Measurements from ENCODE around the gene SELENOI. TPM values are rescaled to one million over a fixed set of nuclear protein-coding genes. Genes with fewer than 3 reads are reported as not detected.
A peak's percentile ranks its signal among the peaks of the same experiment; 100 is the strongest.
"Not testable (repeated sequence)": the region's sequence is repeated elsewhere in the genome, so short reads cannot be mapped to it uniquely, and the experiment has no call there.

The SELENOI gene
- total and polyA plus RNA-seq, 8 donors: 0.92 to 60.8 (median 4.5) TPM

DNA sequence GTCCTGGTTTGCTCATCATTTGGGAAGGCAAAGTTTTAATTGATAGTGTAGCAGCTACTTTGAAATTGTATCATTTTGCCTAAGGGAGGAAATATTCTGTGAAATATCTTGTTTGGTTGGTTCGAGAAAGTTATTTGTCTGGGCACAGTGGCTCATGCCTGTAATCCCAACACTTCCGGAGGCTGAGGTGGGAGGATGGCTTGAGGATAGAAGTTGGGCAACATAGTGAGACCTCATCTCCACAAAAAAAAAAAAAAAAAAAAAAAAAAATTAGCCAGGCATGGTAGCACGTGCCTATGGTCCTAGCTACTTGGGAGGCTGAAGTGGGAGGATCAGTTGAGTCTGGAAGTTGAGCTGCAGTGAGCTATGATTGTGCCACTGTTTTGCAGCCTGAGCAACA is 3.7 kb downstream of the SELENOI start:
- Histone ChIP-seq H3K27me3 (no peaks in the 10 kb centered on the region), H3K27ac (no peak overlapping the region), H3K4me3 (no peak overlapping the region), H3K36me3 (no peaks in the 10 kb centered on the region), H3K9me3 (no peaks in the 10 kb centered on the region), H3K4me1 (peaks cover 10 to 32% (median 19%) of the 10 kb centered on the region in 4 donors)
- intact Hi-C loops (cut with DNase I; ENCODE audit: low total_unique reads): no loop called here
- no peak for DNase-seq
- no peak for TF ChIP-seq POLR2AphosphoS5 (IDR thresholded peaks at IDR 0.05)
- TF ChIP-seq, protein P1, sequence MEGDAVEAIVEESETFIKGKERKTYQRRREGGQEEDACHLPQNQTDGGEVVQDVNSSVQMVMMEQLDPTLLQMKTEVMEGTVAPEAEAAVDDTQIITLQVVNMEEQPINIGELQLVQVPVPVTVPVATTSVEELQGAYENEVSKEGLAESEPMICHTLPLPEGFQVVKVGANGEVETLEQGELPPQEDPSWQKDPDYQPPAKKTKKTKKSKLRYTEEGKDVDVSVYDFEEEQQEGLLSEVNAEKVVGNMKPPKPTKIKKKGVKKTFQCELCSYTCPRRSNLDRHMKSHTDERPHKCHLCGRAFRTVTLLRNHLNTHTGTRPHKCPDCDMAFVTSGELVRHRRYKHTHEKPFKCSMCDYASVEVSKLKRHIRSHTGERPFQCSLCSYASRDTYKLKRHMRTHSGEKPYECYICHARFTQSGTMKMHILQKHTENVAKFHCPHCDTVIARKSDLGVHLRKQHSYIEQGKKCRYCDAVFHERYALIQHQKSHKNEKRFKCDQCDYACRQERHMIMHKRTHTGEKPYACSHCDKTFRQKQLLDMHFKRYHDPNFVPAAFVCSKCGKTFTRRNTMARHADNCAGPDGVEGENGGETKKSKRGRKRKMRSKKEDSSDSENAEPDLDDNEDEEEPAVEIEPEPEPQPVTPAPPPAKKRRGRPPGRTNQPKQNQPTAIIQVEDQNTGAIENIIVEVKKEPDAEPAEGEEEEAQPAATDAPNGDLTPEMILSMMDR (IDR thresholded peaks at IDR 0.05): no peak
- no peak for TF ChIP-seq POLR2A (IDR thresholded peaks at IDR 0.05)
- no peak for TF ChIP-seq EP300 (IDR thresholded peaks at IDR 0.05)
- WGBS, 5 donors: 85 to 99% (median 94%) methylated on average over 3 of the region's 3 CpGs

DNA sequence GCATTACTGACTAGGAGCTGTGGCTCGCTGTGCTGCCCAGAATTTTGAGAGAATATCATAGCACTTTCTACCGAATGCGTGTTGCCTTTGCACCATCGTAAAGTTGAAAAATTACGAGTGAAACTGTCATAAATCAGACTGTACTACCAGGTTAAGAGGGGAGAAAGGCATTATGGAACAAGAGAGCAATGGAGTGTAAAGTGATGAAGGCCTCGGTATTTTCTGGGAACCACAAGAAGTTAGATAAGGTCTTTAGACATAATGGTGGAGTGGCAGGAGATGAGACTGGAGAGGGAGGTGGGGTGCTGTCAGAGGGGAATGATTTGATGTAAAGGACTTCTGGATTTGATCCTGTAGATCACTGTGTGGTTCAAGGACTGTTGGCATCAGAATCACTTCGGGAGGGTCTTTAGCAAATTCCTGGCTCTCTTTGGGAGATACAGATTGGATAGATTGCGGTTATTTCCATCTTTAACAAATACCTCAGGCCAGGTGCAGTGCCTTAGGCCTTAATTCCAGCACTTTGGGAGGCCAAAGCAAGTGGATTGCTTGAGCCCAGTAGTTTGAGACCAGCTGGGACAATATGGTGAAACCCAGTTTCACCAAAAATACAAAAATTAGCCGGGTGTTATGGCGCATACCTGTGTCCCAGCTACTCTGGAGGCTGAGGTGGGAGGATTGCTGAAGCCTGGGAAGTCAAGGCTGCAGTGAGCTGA is 5.6 kb downstream of the SELENOI start:
- H3K27me3 ChIP-seq: no peaks in the 10 kb centered on the region
- peaks cover 8 to 40% (median 22%) of the 10 kb centered on the region in 4 donors for H3K4me1 ChIP-seq
- H3K36me3 ChIP-seq: no peaks in the 10 kb centered on the region
- H3K9me3 ChIP-seq: no peaks in the 10 kb centered on the region
- H3K27ac ChIP-seq: no peak overlapping the region
- intact Hi-C loops (cut with DNase I; ENCODE audit: low total_unique reads): no loop called here
- no peak for TF ChIP-seq POLR2A (IDR thresholded peaks at IDR 0.05)
- no peak for TF ChIP-seq POLR2AphosphoS5 (IDR thresholded peaks at IDR 0.05)
- TF ChIP-seq, protein P1 (IDR thresholded peaks at IDR 0.05): no peak
- no peak for TF ChIP-seq EP300 (IDR thresholded peaks at IDR 0.05)
- H3K4me3 ChIP-seq: no peak overlapping the region
- no peak for DNase-seq
- 95 to 97% (median 97%) methylated on average over 10 of the region's 10 CpGs for WGBS, 5 donors

DNA sequence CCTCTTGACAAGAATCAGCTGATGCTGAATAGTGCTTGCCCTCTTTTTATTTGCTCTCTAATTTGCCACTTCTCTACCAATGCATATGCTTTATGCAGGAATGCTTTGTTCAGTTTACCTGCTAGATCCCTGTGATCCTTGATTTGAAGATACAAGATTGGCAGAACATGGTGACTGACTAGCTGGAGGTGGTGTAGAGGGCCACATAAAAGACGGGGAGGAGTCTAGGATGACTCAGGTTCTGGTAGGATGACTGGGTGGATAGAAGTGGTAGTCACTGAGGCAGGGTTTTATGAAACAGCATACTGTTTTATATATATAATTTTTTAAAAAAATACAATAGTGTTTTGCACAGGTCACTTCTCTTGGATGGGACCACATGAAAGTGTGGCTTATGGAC is 6.9 kb downstream of the SELENOI start:
- DNase-seq: no peak
- WGBS, 5 donors: 78 to 97% (median 89%) methylated on average over 1 of the region's 1 CpG
- intact Hi-C loops (cut with DNase I; ENCODE audit: low total_unique reads): no loop called here

DNA sequence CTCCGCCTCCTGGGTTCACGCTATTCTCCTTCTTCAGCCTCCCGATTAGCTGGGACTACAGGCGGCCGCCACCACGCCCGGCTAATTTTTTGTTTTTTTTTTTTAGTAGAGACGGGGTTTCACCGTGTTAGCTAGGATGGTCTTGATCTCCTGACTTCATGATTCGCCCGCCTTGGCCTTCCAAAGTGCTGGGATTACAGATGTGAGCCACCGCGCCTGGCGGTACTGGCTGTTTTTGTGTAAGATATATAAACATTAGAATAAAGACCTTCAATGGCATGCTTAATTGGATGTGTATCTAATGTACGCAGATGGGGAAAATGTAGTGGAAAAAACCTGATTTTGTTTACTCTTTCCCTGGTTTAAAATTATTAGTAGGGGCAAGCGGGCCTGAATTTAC is 8.5 kb downstream of the SELENOI start:
- intact Hi-C loops (cut with DNase I; ENCODE audit: low total_unique reads); H3K4me3 ChIP-seq: not testable (repeated sequence)
- WGBS, 5 donors: 95 to 98% (median 97%) methylated on average over 16 of the region's 16 CpGs

More for the DNA sequence above, 6.9 kb downstream of the SELENOI start:
- Histone ChIP-seq H3K9me3 (no peaks in the 10 kb centered on the region), H3K4me3 (no peak overlapping the region), H3K4me1 (peaks cover 0 to 37% (median 11%) of the 10 kb centered on the region in 4 donors), H3K36me3 (no peaks in the 10 kb centered on the region), H3K27me3 (no peaks in the 10 kb centered on the region), H3K27ac (no peak overlapping the region)
- TF ChIP-seq POLR2A (IDR thresholded peaks at IDR 0.05) (no peak), POLR2AphosphoS5 (IDR thresholded peaks at IDR 0.05) (no peak), EP300 (IDR thresholded peaks at IDR 0.05) (no peak)

DNA sequence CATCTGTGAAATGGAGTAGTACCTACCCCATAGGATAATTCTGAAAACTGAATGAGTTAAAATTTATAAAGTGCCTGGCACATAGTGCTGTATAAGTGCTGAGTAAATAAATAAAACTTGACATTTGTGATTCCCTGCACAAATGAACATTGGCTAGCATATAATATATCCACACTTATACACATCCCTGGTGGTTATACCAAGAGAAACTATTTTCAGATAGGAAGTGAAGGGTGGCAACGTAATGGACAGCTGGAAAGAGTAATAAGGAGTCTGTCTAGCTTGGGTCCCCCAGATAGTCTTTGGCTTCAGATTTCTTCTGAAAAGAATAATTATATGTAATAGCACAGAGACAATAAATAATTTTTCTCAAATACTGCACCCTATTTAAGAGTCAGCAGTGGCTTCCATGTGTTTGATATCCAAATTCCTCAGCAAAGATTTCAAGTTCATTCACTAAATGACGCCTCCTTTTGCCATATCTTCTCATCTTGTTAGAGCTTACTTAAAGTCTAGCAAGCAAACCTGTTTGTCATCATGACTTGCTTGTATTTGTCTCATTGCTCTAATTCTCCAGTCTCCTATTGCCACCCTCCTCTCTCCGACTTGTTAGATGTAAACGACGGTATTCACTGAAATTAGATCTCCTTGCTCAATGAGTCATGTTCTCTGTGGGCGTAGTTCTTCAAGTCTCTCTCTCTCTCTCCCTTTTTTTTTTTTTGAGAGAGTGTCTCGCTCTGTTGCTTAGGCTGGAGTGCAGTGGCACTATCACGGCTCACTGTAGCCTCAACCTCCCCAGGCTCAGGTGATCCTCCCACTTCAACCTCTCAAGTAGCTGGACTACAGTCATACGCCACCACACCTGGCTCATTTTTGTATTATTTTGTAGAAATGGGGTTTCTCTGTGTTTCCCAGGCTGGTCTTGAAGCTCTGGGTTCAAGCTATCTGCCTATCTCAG is 9.4 kb downstream of the SELENOI start:
- TF ChIP-seq, protein P1 (IDR thresholded peaks at IDR 0.05): no peak
- TF ChIP-seq EP300 (IDR thresholded peaks at IDR 0.05) (no peak), POLR2AphosphoS5 (IDR thresholded peaks at IDR 0.05) (no peak), POLR2A (IDR thresholded peaks at IDR 0.05) (no peak)
- H3K27me3 ChIP-seq: no peaks in the 10 kb centered on the region
- intact Hi-C loops (cut with DNase I; ENCODE audit: low total_unique reads): no loop called here
- no peaks in the 10 kb centered on the region for H3K9me3 ChIP-seq
- H3K36me3 ChIP-seq: no peaks in the 10 kb centered on the region
- H3K27ac ChIP-seq: no peak overlapping the region
- peak in 1 of 2 donors; percentile 73 for DNase-seq
- peaks cover 0 to 30% (median 14%) of the 10 kb centered on the region in 4 donors for H3K4me1 ChIP-seq
- H3K4me3 ChIP-seq: no peak overlapping the region
- WGBS, 5 donors: 63 to 81% (median 75%) methylated on average over 9 of the region's 9 CpGs

More for the DNA sequence above, 8.5 kb downstream of the SELENOI start:
- peaks cover 0 to 30% (median 13%) of the 10 kb centered on the region in 4 donors for H3K4me1 ChIP-seq
- H3K27ac ChIP-seq, H3K27me3 ChIP-seq, DNase-seq, H3K36me3 ChIP-seq, H3K9me3 ChIP-seq: not testable (repeated sequence)
